IMR-90 (cell line): ENCODE data around the gene MACC1. TPM values are rescaled to one million over a fixed set of nuclear protein-coding genes. Genes with fewer than 3 reads are reported as not detected.

Experiments used
- ATAC-seq: fragments of 200-7000 bp; cut with Tn5 transposase; 2 replicates; pipeline ENCODE4 v1.9.1; 2020; ENCODE audit warnings: low read depth, mild to moderate bottlenecking, moderate library complexity
- BruUV-seq: library from RNA; stranded (reverse); fragments of 400-500 nt; replicated peaks from 2 replicates; lab custom pipeline; 2021; lab: Mats Ljungman, UMichigan
- CTCF ChIA-PET: fragments of 300-600 bp; formaldehyde crosslinking; extraction: SDS; loops from one replicate; lab custom pipeline; 2021; ENCODE audit warnings: antibody characterized with exemption; lab: Yijun Ruan, JAX
- POLR2A ChIA-PET: fragments of 300-600 bp; sonication (Branson Sonifier 250); formaldehyde crosslinking; loops from one replicate; lab custom pipeline; 2022; ENCODE audit warnings: antibody characterized with exemption; ENCODE audit not compliant: unreplicated experiment; lab: Charles Lee
- DNase-seq: peaks from one replicate; pipeline ENCODE4 v3.0.0; 2013
- H2AFZ ChIP-seq: replicated peaks from 2 replicates; pipeline ENCODE3; 2013; ENCODE audit warnings: low read length, mild to moderate bottlenecking; ENCODE audit not compliant: poor library complexity
- H2AK5ac ChIP-seq: 2 replicates; pipeline ENCODE4 v1.6.1; 2013; ENCODE audit warnings: low read depth, low read length, inconsistent platforms
- H2AK9ac ChIP-seq: replicated peaks from 2 replicates; pipeline ENCODE3; 2013; ENCODE audit warnings: mild to moderate bottlenecking, low read depth, low read length, moderate library complexity; ENCODE audit not compliant: poor library complexity
- H2BK120ac ChIP-seq: 2 replicates; pipeline ENCODE4 v1.6.1; 2013; ENCODE audit warnings: low read depth, low read length, inconsistent platforms
- H2BK15ac ChIP-seq: 3 replicates; pipeline ENCODE4 v1.6.1; 2013; ENCODE audit warnings: low read depth, low read length, inconsistent platforms
- H2BK20ac ChIP-seq: 2 replicates; pipeline ENCODE4 v1.6.1; 2013; ENCODE audit warnings: low read depth, mild to moderate bottlenecking, inconsistent platforms, low read length, moderate library complexity
- H2BK5ac ChIP-seq: 2 replicates; pipeline ENCODE4 v1.6.1; 2013; ENCODE audit warnings: mild to moderate bottlenecking, low read depth, low read length, inconsistent platforms; ENCODE audit not compliant: poor library complexity, severe bottlenecking
- H3K14ac ChIP-seq: replicated peaks from 2 replicates; pipeline ENCODE4 v1.6.1; 2013; ENCODE audit warnings: low read depth, low read length, inconsistent platforms
- H3K18ac ChIP-seq: 2 replicates; pipeline ENCODE4 v1.6.1; 2013; ENCODE audit warnings: low read depth, low read length, control low read depth
- H3K23ac ChIP-seq: 2 replicates; pipeline ENCODE4 v1.6.1; 2013; ENCODE audit warnings: low read depth, low read length, inconsistent platforms
- H3K27ac ChIP-seq: 2 replicates; pipeline ENCODE4 v1.5.1; 2013; ENCODE audit warnings: mild to moderate bottlenecking, control low read depth, low read length; ENCODE audit not compliant: insufficient read depth
- H3K27me3 ChIP-seq: 2 replicates; pipeline ENCODE4 v1.6.1; 2013; ENCODE audit warnings: low read length; ENCODE audit not compliant: control insufficient read depth, insufficient read depth
- H3K36me3 ChIP-seq: 2 replicates; pipeline ENCODE4 v1.6.1; 2013; ENCODE audit warnings: low read length, mixed read lengths; ENCODE audit not compliant: control insufficient read depth, insufficient read depth
- H3K4ac ChIP-seq: 2 replicates; pipeline ENCODE4 v1.6.1; 2013; ENCODE audit warnings: low read depth, low read length, inconsistent platforms
- H3K4me1 ChIP-seq: 2 replicates; pipeline ENCODE4 v1.6.1; 2013; ENCODE audit warnings: low read length, mixed read lengths; ENCODE audit not compliant: control insufficient read depth, insufficient read depth
- H3K4me2 ChIP-seq: 2 replicates; pipeline ENCODE4 v1.6.1; 2013; ENCODE audit warnings: low read depth, mild to moderate bottlenecking, control low read depth, low read length, moderate library complexity
- H3K4me3 ChIP-seq: 2 replicates; pipeline ENCODE4 v1.5.1; 2013; ENCODE audit warnings: low read depth, mild to moderate bottlenecking, control low read depth, low read length, moderate library complexity; ENCODE audit not compliant: insufficient read depth
- H3K56ac ChIP-seq: 2 replicates; pipeline ENCODE4 v1.6.1; 2013; ENCODE audit warnings: low read length, inconsistent platforms; ENCODE audit not compliant: insufficient read depth; ENCODE audit errors: extremely low read depth
- H3K79me1 ChIP-seq, 2 experiments: 2 replicates each; pipeline ENCODE4 v1.6.1; 2013; ENCODE audit warnings: low read length in 2 of 2, inconsistent platforms in 1 of 2, low read depth in 1 of 2
- H3K9ac ChIP-seq: 2 replicates; pipeline ENCODE4 v1.6.1; 2013; ENCODE audit warnings: low read depth, low read length, control low read depth
- H3K9me1 ChIP-seq: 2 replicates; pipeline ENCODE4 v1.6.1; 2013; ENCODE audit warnings: low read length, inconsistent platforms; ENCODE audit not compliant: insufficient read depth
- H3K9me3 ChIP-seq: 2 replicates; pipeline ENCODE4 v1.6.1; 2013; ENCODE audit warnings: low read length; ENCODE audit not compliant: control insufficient read depth, insufficient read depth
- H4K20me1 ChIP-seq: 2 replicates; pipeline ENCODE4 v1.6.1; 2013; ENCODE audit warnings: low read length, inconsistent platforms; ENCODE audit not compliant: insufficient read depth
- H4K5ac ChIP-seq: 2 replicates; pipeline ENCODE4 v1.6.1; 2013; ENCODE audit warnings: mild to moderate bottlenecking, low read depth, low read length, control low read depth
- H4K8ac ChIP-seq, 2 experiments: 2 replicates each; pipeline ENCODE4 v1.6.1; 2013; ENCODE audit warnings: low read depth in 2 of 2, low read length in 2 of 2, control low read depth in 1 of 2, inconsistent platforms in 1 of 2
- H4K91ac ChIP-seq: 2 replicates; pipeline ENCODE4 v1.6.1; 2013; ENCODE audit warnings: low read depth, low read length, inconsistent platforms; ENCODE audit not compliant: insufficient read depth
- CHD1 ChIP-seq: IDR thresholded peaks from 2 replicates; pipeline ENCODE4 v1.6.1; 2012; ENCODE audit warnings: low read depth, low read length, improper control_type of control experiment
- CTCF ChIP-seq: conservative IDR thresholded peaks from 2 replicates; pipeline ENCODE4 v1.5.1; 2012; ENCODE audit warnings: mild to moderate bottlenecking, low read depth, low read length, improper control_type of control experiment
- MAFK ChIP-seq: IDR thresholded peaks from 2 replicates; pipeline ENCODE4 v1.6.1; 2012; ENCODE audit warnings: low read depth, low read length, improper control_type of control experiment
- NFE2L2 ChIP-seq: fragments of 150-350 bp; IDR thresholded peaks from 2 replicates; pipeline ENCODE4 v1.6.1; 2016; ENCODE audit warnings: low read depth, mild to moderate bottlenecking, low read length
- POLR2A ChIP-seq: IDR thresholded peaks from 2 replicates; pipeline ENCODE4 v1.6.1; 2012; ENCODE audit warnings: mild to moderate bottlenecking, low read depth, low read length
- RCOR1 ChIP-seq: IDR thresholded peaks from 2 replicates; pipeline ENCODE4 v1.6.1; 2012; ENCODE audit warnings: mild to moderate bottlenecking, low read length, improper control_type of control experiment; ENCODE audit not compliant: insufficient replicate concordance
- RFX5 ChIP-seq: IDR thresholded peaks from 2 replicates; pipeline ENCODE4 v1.8.0; 2012; ENCODE audit warnings: low read depth, mild to moderate bottlenecking, low read length, moderate library complexity
- SMC3 ChIP-seq: fragments of 150-350 bp; IDR thresholded peaks from 2 replicates; pipeline ENCODE4 v1.6.1; 2016; ENCODE audit warnings: low read depth, mild to moderate bottlenecking, antibody characterized with exemption, low read length, moderate library complexity
- WGBS, 2 experiments: methylation state at CpG; one replicate each; pipeline versions ENCODE4 v1.1.5 to v1.1.7; 2013; ENCODE audit warnings: missing lambda C conversion rate in 2 of 2; ENCODE audit not compliant: insufficient read length in 1 of 2; ENCODE audit errors: extremely low coverage in 2 of 2; 5-methylcytosine and 5-hydroxymethylcytosine counted together
- dilution Hi-C: fragments of 300-500 bp; cut with HindIII; formaldehyde crosslinking; loops from one replicate; pipeline ENCODE4 v1.14.3; 2018; ENCODE audit warnings: low sequenced_read_pairs; ENCODE audit not compliant: unreplicated experiment
- in situ Hi-C: fragments of 300-500 bp; cut with MboI; formaldehyde crosslinking; loops from 3 replicates; pipeline ENCODE4 v1.14.3; 2019; ENCODE audit warnings: low sequenced_read_pairs, inconsistent platforms, mixed read lengths
- intact Hi-C: fragments of 100-400 bp; cut with micrococcal nuclease; formaldehyde crosslinking; loops from 2 replicates; pipeline ENCODE4 v1.10.0; 2022
- polyA plus RNA-seq, 3 experiments: library from polyadenylated mRNA; depleted of rRNA; stranded (reverse); fragments of >200 nt; gene quantifications; 2 replicates each; pipeline ENCODE4 v1.2.3, GENCODE V29; 2012; ENCODE audit warnings: low replicate concordance in 1 of 3
- total RNA-seq: library from RNA; depleted of rRNA; stranded (reverse); fragments of >200 nt; gene quantifications from 2 replicates; pipeline ENCODE4 v1.2.3, GENCODE V29; 2012

MACC1 gene
- total and polyA plus RNA-seq, 2 of the 4 experiments (the other 2 are of a cell fraction), result under 0.01 TPM; not detected in 1

GRCh38 chr7:20213378-20213777 lies 3.8 kb downstream of the MACC1 start:
- CTCF ChIA-PET, result no interaction called here

More at GRCh38 chr7:20213378-20213777, 3.8 kb downstream of the MACC1 start:
- H3K23ac ChIP-seq, result no peak overlapping the region
- no peak for TF ChIP-seq CTCF
- no peak for TF ChIP-seq SMC3
- TF ChIP-seq RFX5, result no peak
- no peak for TF ChIP-seq POLR2A
- no peak for TF ChIP-seq RCOR1
- no peak for TF ChIP-seq NFE2L2
- TF ChIP-seq MAFK, result no peak
- no peak for TF ChIP-seq CHD1
- ATAC-seq (no peak), DNase-seq (no peak)
- POLR2A ChIA-PET, result no interaction called here
- no peak overlapping the region for H3K27ac ChIP-seq
- no peak overlapping the region for H2BK20ac ChIP-seq
- no peaks in the 10 kb centered on the region for H4K20me1 ChIP-seq
- no peak overlapping the region for H3K4me3 ChIP-seq
- no peaks in the 10 kb centered on the region for H3K79me1 ChIP-seq
- no CpG with 5 or more reads among the region's 1 CpG for WGBS, 2 experiments
- H2BK15ac ChIP-seq, result no peak overlapping the region
- no peak overlapping the region for H3K4ac ChIP-seq
- no TSS peak for BruUV-seq
- peaks cover 3% of the 10 kb centered on the region for H3K9me3 ChIP-seq
- H3K18ac ChIP-seq, result no peak overlapping the region
- H2AFZ ChIP-seq, result no peak overlapping the region
- in situ Hi-C loops, result no loop called here
- dilution Hi-C loops, result no loop called here
- no peaks in the 10 kb centered on the region for H3K27me3 ChIP-seq
- no peaks in the 10 kb centered on the region for H3K9me1 ChIP-seq
- H2AK5ac ChIP-seq, result no peak overlapping the region
- H3K36me3 ChIP-seq, result no peaks in the 10 kb centered on the region
- no peak overlapping the region for H3K14ac ChIP-seq
- H3K56ac ChIP-seq, result no peak overlapping the region
- H2BK5ac ChIP-seq, result no peak overlapping the region
- no peak overlapping the region for H2BK120ac ChIP-seq
- H4K5ac ChIP-seq, result no peak overlapping the region
- no peak overlapping the region for H3K9ac ChIP-seq
- no peak overlapping the region for H4K8ac ChIP-seq
- no peak overlapping the region for H2AK9ac ChIP-seq
- peaks cover 1% of the 10 kb centered on the region for H3K4me1 ChIP-seq
- no peak overlapping the region for H3K4me2 ChIP-seq
- intact Hi-C loops, result no loop called here
- no peak overlapping the region for H4K91ac ChIP-seq
